HL-60/S4 treated with phorbol 12-myristate 13-acetate at 8.2 ng/mL for 4 days and 3 days (cell line): ENCODE results near the gene LAMTOR4.
"Not testable (repeated sequence)": the region's sequence is repeated elsewhere in the genome, so short reads cannot be mapped to it uniquely, and the experiment has no call there.

Source experiments
- in situ Hi-C: fragments of 300-500 bp; cut with MboI; formaldehyde crosslinking; loops from 2 replicates; pipeline ENCODE4 v1.15.0; 2022; ENCODE audit warnings: low sequenced_read_pairs

Gene LAMTOR4

GRCh38 chr7:100192969-100193368, 44.3 kb downstream of the LAMTOR4 start:
- in situ Hi-C loops, result no loop called here

GRCh38 chr7:100195222-100195621, 46.5 kb downstream of the LAMTOR4 start:
- in situ Hi-C loops, result no loop called here

- in situ Hi-C loops, result not testable (repeated sequence)
These were observed 47.2 kb downstream of the LAMTOR4 start for GRCh38 chr7:100195901-100196322.

GRCh38 chr7:100198266-100198665, 49.5 kb downstream of the LAMTOR4 start:
- in situ Hi-C loops, result no loop called here

- in situ Hi-C loops, result loop anchor here (10.0 kb wide), 1 partner anchor 66 kb away; no protein-coding TSS in a partner anchor
These were observed 52.0 kb downstream of the LAMTOR4 start for GRCh38 chr7:100200693-100201092.
